Measurements from ENCODE around the gene ANAPC16.

ANAPC16 gene

GRCh38 chr10:72243822-72244437 lies 28.1 kb downstream of the ANAPC16 start:
- H4K20me1 ChIP-seq (ENCODE audit: insufficient read depth, low read length), result no peaks in the 10 kb centered on the region
- DNase-seq, result no peak
- H2AFZ ChIP-seq (ENCODE audit: low read depth, low read length), result no peak overlapping the region
- H3K4me2 ChIP-seq (ENCODE audit: insufficient read depth, low read length), result no peak overlapping the region
- peak overlapping the region; percentile 8 for H3K27ac ChIP-seq (ENCODE audit: low read length)
- no peaks in the 10 kb centered on the region for H3K36me3 ChIP-seq (ENCODE audit: insufficient read depth, low read length)
- no peak overlapping the region for H3K4me3 ChIP-seq (ENCODE audit: low read depth in 1 of 2, low read length in 2 of 2)
- TF ChIP-seq EZH2 (IDR thresholded peaks at IDR 0.05; ENCODE audit: borderline replicate concordance, low read depth, low read length, severe bottlenecking), result no peak
- TF ChIP-seq CTCF (IDR thresholded peaks at IDR 0.05; ENCODE audit: borderline replicate concordance, extremely low read depth, low read length, poor library complexity, severe bottlenecking), result peak; percentile 13
- no peak for ATAC-seq (ENCODE audit: insufficient read depth, low read depth)
- no peak overlapping the region for H3K9ac ChIP-seq (ENCODE audit: low read depth, low read length)
- H3K79me2 ChIP-seq (ENCODE audit: insufficient read depth, low read length), result no peaks in the 10 kb centered on the region
- no peaks in the 10 kb centered on the region for H3K9me3 ChIP-seq (ENCODE audit: insufficient read depth, low read length, severe bottlenecking)
- H3K27me3 ChIP-seq (ENCODE audit: insufficient read depth, low read length, poor library complexity), result no peaks in the 10 kb centered on the region
- peaks cover 27% of the 10 kb centered on the region for H3K4me1 ChIP-seq (ENCODE audit: insufficient read depth, low read length)

GRCh38 chr10:72244573-72245038 lies 28.8 kb downstream of the ANAPC16 start:
- Histone ChIP-seq H3K36me3 (ENCODE audit: insufficient read depth, low read length) (no peaks in the 10 kb centered on the region), H3K4me1 (ENCODE audit: insufficient read depth, low read length) (peaks cover 33% of the 10 kb centered on the region), H2AFZ (ENCODE audit: low read depth, low read length) (no peak overlapping the region), H3K9ac (ENCODE audit: low read depth, low read length) (no peak overlapping the region; the same call in 1 of the 2 replicates), H4K20me1 (ENCODE audit: insufficient read depth, low read length) (no peaks in the 10 kb centered on the region), H3K79me2 (ENCODE audit: insufficient read depth, low read length) (no peaks in the 10 kb centered on the region), H3K27me3 (ENCODE audit: insufficient read depth, low read length, poor library complexity) (no peaks in the 10 kb centered on the region), H3K9me3 (ENCODE audit: insufficient read depth, low read length, severe bottlenecking) (no peaks in the 10 kb centered on the region), H3K4me3 (ENCODE audit: low read depth in 1 of 2, low read length in 2 of 2) (no peak overlapping the region), H3K27ac (ENCODE audit: low read length) (peak overlapping the region; percentile 44; the same call in 1 of the 2 replicates), H3K4me2 (ENCODE audit: insufficient read depth, low read length) (no peak overlapping the region)
- ATAC-seq (ENCODE audit: insufficient read depth, low read depth) (no peak), DNase-seq (no peak)
- TF ChIP-seq EZH2 (IDR thresholded peaks at IDR 0.05; ENCODE audit: borderline replicate concordance, low read depth, low read length, severe bottlenecking), result no peak
- TF ChIP-seq CTCF (IDR thresholded peaks at IDR 0.05; ENCODE audit: borderline replicate concordance, extremely low read depth, low read length, poor library complexity, severe bottlenecking), result no peak

GRCh38 chr10:72245949-72246525 lies 30.2 kb downstream of the ANAPC16 start:
- H3K4me3 ChIP-seq (ENCODE audit: low read depth in 1 of 2, low read length in 2 of 2), result no peak overlapping the region
- TF ChIP-seq EZH2 (IDR thresholded peaks at IDR 0.05; ENCODE audit: borderline replicate concordance, low read depth, low read length, severe bottlenecking) (no peak), CTCF (IDR thresholded peaks at IDR 0.05; ENCODE audit: borderline replicate concordance, extremely low read depth, low read length, poor library complexity, severe bottlenecking) (no peak)
- no peaks in the 10 kb centered on the region for H4K20me1 ChIP-seq (ENCODE audit: insufficient read depth, low read length)
- no peaks in the 10 kb centered on the region for H3K36me3 ChIP-seq (ENCODE audit: insufficient read depth, low read length)
- DNase-seq, result no peak
- no peak for ATAC-seq (ENCODE audit: insufficient read depth, low read depth)
- H3K27ac ChIP-seq (ENCODE audit: low read length), result peak overlapping the region; percentile 27; the same call in 1 of the 2 replicates
- no peak overlapping the region for H2AFZ ChIP-seq (ENCODE audit: low read depth, low read length)
- no peaks in the 10 kb centered on the region for H3K9me3 ChIP-seq (ENCODE audit: insufficient read depth, low read length, severe bottlenecking)
- peaks cover 44% of the 10 kb centered on the region for H3K4me1 ChIP-seq (ENCODE audit: insufficient read depth, low read length)
- no peaks in the 10 kb centered on the region for H3K27me3 ChIP-seq (ENCODE audit: insufficient read depth, low read length, poor library complexity)
- H3K9ac ChIP-seq (ENCODE audit: low read depth, low read length), result no peak overlapping the region
- H3K79me2 ChIP-seq (ENCODE audit: insufficient read depth, low read length), result no peaks in the 10 kb centered on the region
- no peak overlapping the region for H3K4me2 ChIP-seq (ENCODE audit: insufficient read depth, low read length)

Measured in DND-41 (cell line).